NT2/D1 (cell line): Measurements from ENCODE around the gene AGER.

ENCODE experiments used
- DNase-seq: peaks from one replicate; pipeline ENCODE4 v3.0.0-alpha.2; 2011; ENCODE audit warnings: low read depth, low spot score
- H3K27me3 ChIP-seq: 2 replicates; pipeline ENCODE4 v1.6.0; 2011; ENCODE audit warnings: mild to moderate bottlenecking; ENCODE audit not compliant: insufficient read length, insufficient read depth
- H3K36me3 ChIP-seq: 2 replicates; pipeline ENCODE4 v1.6.1; 2011; ENCODE audit warnings: mild to moderate bottlenecking, low read length, mixed read lengths; ENCODE audit not compliant: insufficient read depth, insufficient read length
- H3K4me1 ChIP-seq: 2 replicates; pipeline ENCODE4 v1.5.1; 2011; ENCODE audit not compliant: insufficient read depth, insufficient read length
- H3K4me3 ChIP-seq: 2 replicates; pipeline ENCODE4 v1.5.1; 2011; ENCODE audit warnings: low read depth; ENCODE audit not compliant: insufficient read length
- H3K9ac ChIP-seq: 2 replicates; pipeline ENCODE4 v1.6.0; 2011; ENCODE audit warnings: low read depth; ENCODE audit not compliant: insufficient read length
- H3K9me3 ChIP-seq: 2 replicates; pipeline ENCODE4 v1.5.1; 2011; ENCODE audit warnings: mild to moderate bottlenecking, low read length; ENCODE audit not compliant: insufficient read depth
- SUZ12 ChIP-seq: IDR thresholded peaks from 2 replicates; pipeline ENCODE4 v1.6.1; 2011; ENCODE audit not compliant: insufficient read length, insufficient read depth; ENCODE audit errors: extremely low read depth
- YY1 ChIP-seq: IDR thresholded peaks from 2 replicates; pipeline ENCODE4 v1.6.1; 2011; ENCODE audit not compliant: insufficient read length, insufficient read depth
- ZNF274 ChIP-seq: IDR thresholded peaks from 2 replicates; pipeline ENCODE4 v1.6.1; 2011; ENCODE audit warnings: mild to moderate bottlenecking, low read depth, low read length

Gene AGER

DNA sequence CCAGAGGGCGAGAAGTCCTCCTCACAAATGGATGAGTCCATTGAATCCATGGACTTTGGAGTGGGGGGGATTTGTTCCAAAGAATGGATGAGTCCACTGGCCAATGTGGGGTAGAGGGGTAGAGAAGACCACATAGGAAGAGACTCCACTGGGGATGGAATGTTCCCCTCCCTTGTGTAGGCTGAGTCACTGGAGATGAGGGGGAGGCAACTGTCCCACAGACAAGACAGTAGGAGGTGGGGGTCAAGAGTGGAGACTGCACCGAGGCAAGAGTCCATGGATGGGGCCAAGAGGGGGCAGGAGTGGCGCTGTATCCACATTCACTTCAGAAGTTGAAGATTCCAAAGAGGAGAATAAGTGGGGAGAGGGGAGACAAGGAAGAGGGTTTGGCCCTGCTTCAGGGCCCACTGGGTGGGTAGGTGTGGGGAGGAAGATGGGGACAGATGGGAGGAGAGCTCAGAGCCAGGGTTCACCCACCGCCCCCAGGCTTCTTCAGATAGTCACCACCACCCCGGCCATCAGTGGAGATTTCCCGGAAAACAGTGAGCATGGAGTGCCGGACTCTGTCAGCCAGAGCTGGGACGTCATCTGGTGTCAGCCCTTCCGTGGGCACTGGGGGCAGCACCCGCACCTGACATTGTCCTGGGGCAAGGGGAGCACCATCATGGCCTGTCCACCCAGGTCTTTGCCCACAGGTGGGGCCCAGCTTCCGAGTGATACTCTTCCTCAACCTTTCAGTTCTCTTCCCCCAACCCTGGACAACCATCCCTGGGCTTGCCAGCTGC lies 15.1 kb downstream of the AGER start:
- Histone ChIP-seq H3K36me3 (peaks cover 77% of the 10 kb centered on the region), H3K9ac (no peak overlapping the region), H3K9me3 (no peaks in the 10 kb centered on the region), H3K4me3 (no peak overlapping the region), H3K27me3 (no peaks in the 10 kb centered on the region), H3K4me1 (peaks cover 4% of the 10 kb centered on the region)
- TF ChIP-seq SUZ12, result no peak
- no peak for TF ChIP-seq YY1
- no peak for TF ChIP-seq ZNF274
- DNase-seq, result no peak

DNA sequence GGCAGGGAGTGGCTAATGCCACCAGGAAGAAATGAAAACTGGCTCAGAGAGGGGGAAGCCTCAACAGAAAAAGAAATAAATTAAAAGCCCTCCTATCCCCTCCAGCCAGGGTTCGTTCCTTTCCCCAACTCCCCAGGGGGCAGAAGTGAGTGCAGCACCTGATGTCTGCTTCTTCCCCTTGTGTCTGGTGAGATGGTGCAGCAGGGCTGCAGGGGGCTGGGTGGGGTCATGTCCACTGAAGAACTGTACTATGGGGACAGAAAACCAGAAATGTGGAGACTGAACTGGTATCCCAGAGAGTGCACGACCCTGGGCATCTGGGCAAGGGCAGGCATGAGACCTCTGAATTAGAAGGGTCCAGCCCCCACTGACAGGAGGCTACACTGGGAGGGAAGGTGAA lies 15.7 kb downstream of the AGER start:
- H3K9me3 ChIP-seq, result no peaks in the 10 kb centered on the region
- TF ChIP-seq SUZ12 (no peak), ZNF274 (no peak), YY1 (no peak)
- peaks cover 71% of the 10 kb centered on the region for H3K36me3 ChIP-seq
- H3K9ac ChIP-seq, result no peak overlapping the region
- H3K27me3 ChIP-seq, result no peaks in the 10 kb centered on the region
- peaks cover 9% of the 10 kb centered on the region for H3K4me1 ChIP-seq
- no peak for DNase-seq
- H3K4me3 ChIP-seq, result no peak overlapping the region

DNA sequence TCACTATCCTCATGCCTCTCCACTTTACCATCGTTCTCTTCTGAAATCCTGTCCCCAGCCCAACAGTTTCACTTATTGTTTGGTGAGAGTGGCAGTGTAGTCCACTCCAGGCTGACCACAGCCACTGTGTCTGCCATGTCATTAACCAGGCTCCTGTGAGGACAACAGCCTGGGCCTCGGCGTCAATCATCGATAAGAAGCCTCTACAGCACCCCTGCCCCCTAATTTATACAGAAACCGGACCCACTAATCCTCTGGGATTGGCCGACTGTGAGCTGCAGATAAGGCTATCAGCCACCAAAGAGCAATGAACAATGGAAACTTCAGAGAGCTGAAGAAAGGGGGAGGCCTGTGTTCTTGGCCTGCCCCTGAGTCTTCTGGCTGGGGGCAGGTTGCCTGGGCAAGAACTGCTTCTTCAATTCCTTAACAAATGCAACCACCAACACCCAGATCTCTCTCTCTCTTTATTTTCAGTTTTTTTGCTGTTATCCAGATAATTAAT lies 16.2 kb downstream of the AGER start:
- no peak overlapping the region for H3K4me3 ChIP-seq
- peaks cover 69% of the 10 kb centered on the region for H3K36me3 ChIP-seq
- DNase-seq, result no peak
- peaks cover 13% of the 10 kb centered on the region for H3K4me1 ChIP-seq
- no peak overlapping the region for H3K9ac ChIP-seq
- TF ChIP-seq YY1 (no peak), ZNF274 (no peak), SUZ12 (no peak)
- H3K27me3 ChIP-seq, result no peaks in the 10 kb centered on the region
- H3K9me3 ChIP-seq, result no peaks in the 10 kb centered on the region

DNA sequence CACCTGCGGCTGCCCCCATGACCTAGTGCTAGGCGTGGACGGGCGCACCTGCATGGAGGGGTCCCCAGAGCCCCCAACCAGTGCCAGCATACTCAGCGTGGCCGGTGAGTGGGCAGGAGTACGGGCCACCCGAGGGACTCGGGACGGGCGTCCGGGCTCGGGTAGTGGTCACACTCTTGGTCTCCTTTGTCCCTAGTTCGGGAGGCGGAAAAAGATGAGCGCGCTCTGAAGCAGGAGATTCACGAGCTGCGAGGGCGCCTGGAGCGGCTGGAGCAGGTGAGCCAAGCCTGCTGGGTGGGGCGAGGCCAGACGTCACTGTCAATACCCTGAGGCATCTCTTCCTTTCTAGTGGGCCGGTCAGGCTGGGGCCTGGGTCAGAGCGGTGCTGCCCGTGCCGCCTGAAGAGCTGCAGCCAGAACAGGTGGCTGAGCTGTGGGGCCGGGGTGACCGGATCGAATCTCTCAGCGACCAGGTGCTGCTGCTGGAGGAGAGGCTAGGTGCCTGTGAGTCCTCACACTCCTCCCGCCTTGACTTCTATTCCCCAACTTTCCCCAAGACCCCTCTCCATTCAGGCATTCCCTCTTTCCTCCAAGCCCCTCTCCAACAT lies 16.8 kb downstream of the AGER start:
- H3K4me3 ChIP-seq, result no peak overlapping the region
- no peaks in the 10 kb centered on the region for H3K27me3 ChIP-seq
- no peak for TF ChIP-seq ZNF274
- no peak for TF ChIP-seq SUZ12
- no peak for TF ChIP-seq YY1
- no peaks in the 10 kb centered on the region for H3K9me3 ChIP-seq
- DNase-seq, result no peak
- peaks cover 70% of the 10 kb centered on the region for H3K36me3 ChIP-seq
- no peak overlapping the region for H3K9ac ChIP-seq
- H3K4me1 ChIP-seq, result peaks cover 13% of the 10 kb centered on the region

DNA sequence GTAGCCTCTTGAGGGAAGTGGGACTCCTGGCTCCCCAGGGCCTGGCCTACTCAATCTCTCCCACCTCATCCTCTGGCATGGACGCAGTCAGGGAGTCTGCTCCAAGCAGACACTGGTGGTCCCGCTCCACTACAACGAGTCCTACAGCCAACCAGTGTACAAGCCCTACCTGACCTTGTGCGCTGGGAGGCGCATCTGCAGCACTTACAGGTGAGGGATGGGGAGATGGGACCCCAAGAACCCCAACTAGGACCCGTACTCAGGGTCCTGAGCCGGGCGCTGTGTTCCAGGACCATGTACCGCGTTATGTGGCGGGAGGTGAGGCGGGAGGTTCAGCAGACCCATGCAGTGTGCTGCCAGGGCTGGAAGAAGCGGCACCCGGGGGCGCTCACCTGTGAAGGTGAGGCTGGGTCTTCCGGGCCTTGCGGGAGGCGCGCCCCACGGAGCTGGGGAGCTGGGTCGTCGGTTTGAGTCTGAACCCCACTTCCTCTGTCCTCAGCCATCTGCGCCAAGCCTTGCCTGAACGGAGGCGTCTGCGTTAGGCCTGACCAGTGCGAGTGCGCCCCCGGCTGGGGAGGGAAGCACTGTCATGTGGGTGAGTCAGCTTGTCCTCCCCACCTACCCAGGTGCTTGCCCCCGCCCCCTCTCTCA lies 17.5 kb downstream of the AGER start:
- H3K9me3 ChIP-seq, result no peaks in the 10 kb centered on the region
- no peak for DNase-seq
- peaks cover 67% of the 10 kb centered on the region for H3K36me3 ChIP-seq
- H3K9ac ChIP-seq, result no peak overlapping the region
- H3K4me1 ChIP-seq, result peaks cover 13% of the 10 kb centered on the region
- TF ChIP-seq ZNF274 (no peak), YY1 (no peak), SUZ12 (no peak)
- H3K27me3 ChIP-seq, result no peaks in the 10 kb centered on the region
- no peak overlapping the region for H3K4me3 ChIP-seq

DNA sequence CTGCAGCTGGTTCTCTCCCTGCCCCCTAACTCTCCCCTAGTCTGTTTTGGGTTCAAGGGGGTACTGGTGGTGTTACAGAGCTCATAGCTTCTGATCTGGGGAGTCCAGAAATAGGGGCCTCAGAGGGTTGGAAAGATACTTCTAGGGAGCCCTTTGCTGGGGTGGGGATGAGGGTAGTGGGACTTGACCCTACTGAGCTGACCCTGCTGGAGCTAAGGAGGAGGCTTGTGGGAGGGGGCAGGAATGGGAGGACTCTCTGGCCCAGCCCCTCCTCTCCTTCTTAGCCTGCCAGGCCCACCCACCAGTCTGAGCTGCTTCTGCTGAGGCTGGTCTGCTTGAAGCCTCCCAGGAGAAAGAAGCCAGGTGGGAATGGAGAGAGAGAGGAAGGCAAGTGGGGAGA lies 19.8 kb downstream of the AGER start, which contains the start of gene EGFL8:
TSS of gene EGFL8 (plus strand) at position 301 of the 400 bp plus-strand sequence. CDS start 1,571 bp downstream, outside the sequence.
- Histone ChIP-seq H3K9ac (no peak within 1 kb of the TSS), H3K4me1 (peaks cover 13% of the 10 kb centered on the region), H3K9me3 (no peaks in the 10 kb centered on the region), H3K36me3 (peaks cover 45% of the 10 kb centered on the region), H3K27me3 (no peaks in the 10 kb centered on the region), H3K4me3 (no peak within 1 kb of the TSS)
- no peak for DNase-seq
- TF ChIP-seq ZNF274, result no peak
- no peak for TF ChIP-seq YY1
- TF ChIP-seq SUZ12, result no peak

DNA sequence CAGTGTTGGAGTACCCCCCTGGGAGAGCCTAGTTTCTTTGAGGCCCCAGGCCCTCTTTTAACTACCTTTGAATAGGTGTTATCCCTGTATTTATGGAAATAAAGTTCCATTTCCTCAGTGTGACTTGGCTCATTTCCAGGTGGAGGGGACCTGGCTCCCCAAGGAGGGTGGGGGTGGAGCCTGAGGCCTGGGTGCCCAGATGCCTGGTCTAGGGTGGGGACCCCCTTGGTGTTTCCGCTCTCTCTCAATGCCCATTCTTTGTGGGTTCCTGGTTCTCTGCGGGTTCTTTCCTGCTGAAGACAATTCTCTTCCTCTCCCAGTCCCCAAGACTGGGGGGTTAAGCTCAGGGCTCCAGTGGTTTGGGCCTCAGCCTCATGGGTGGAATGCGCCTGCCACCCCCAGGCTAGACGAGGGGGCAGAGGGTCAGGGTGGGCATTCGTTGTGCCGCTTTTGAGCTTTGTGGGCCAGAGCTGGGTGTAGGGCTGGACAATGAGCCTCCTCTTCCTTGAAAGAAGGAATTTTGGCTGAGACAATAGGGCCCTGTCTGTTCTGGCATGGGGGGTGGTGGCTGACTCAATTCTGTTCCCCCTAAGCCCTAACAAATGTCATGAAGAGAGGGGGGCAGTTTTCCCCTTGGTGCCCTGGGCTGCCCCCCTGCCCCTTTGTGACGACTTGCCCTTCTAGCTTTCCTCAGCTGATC lies 20.3 kb downstream of the AGER start:
- TF ChIP-seq YY1, result no peak
- TF ChIP-seq SUZ12, result no peak
- no peak for TF ChIP-seq ZNF274
- Histone ChIP-seq H3K4me3 (no peak overlapping the region), H3K9me3 (no peaks in the 10 kb centered on the region), H3K4me1 (peaks cover 13% of the 10 kb centered on the region), H3K36me3 (peaks cover 41% of the 10 kb centered on the region), H3K9ac (no peak overlapping the region), H3K27me3 (no peaks in the 10 kb centered on the region)
- DNase-seq, result no peak
